H9 (cell line): ENCODE data around the gene NEMP2. TPM values are rescaled to one million over a fixed set of nuclear protein-coding genes. Genes with fewer than 3 reads are reported as not detected.

Experiments
- DNase-seq: peaks from one replicate; pipeline ENCODE4 v3.0.0-alpha.2; 2017
- H2AFZ ChIP-seq: one replicate; pipeline ENCODE4 v1.6.1; 2013; ENCODE audit warnings: mild to moderate bottlenecking, low read length, control low read depth, moderate library complexity
- H2AK5ac ChIP-seq: 2 replicates; pipeline ENCODE4 v1.6.1; 2013; ENCODE audit warnings: low read length, control low read depth, mixed read lengths; ENCODE audit not compliant: insufficient read length
- H2BK120ac ChIP-seq: one replicate; pipeline ENCODE4 v1.6.1; 2013; ENCODE audit warnings: low read depth, mild to moderate bottlenecking, low read length, control low read depth, inconsistent platforms; ENCODE audit not compliant: poor library complexity, severe bottlenecking
- H2BK12ac ChIP-seq: 2 replicates; pipeline ENCODE4 v1.6.1; 2013; ENCODE audit warnings: low read length, control low read depth, mixed read lengths, low read depth; ENCODE audit not compliant: insufficient read length
- H2BK15ac ChIP-seq: 2 replicates; pipeline ENCODE4 v1.6.1; 2013; ENCODE audit warnings: low read depth, low read length, control low read depth
- H2BK20ac ChIP-seq: one replicate; pipeline ENCODE4 v1.6.1; 2013; ENCODE audit warnings: low read depth, mild to moderate bottlenecking, low read length, control low read depth, inconsistent platforms; ENCODE audit not compliant: poor library complexity, severe bottlenecking
- H2BK5ac ChIP-seq: 2 replicates; pipeline ENCODE4 v1.6.1; 2013; ENCODE audit warnings: low read length, control low read depth, mixed read lengths; ENCODE audit not compliant: insufficient read length
- H3K14ac ChIP-seq: 2 replicates; pipeline ENCODE4 v1.6.1; 2013; ENCODE audit warnings: low read length, control low read depth; ENCODE audit not compliant: insufficient read depth
- H3K18ac ChIP-seq: 2 replicates; pipeline ENCODE4 v1.6.1; 2013; ENCODE audit warnings: low read depth, mild to moderate bottlenecking, mixed read lengths, low read length, control low read depth; ENCODE audit not compliant: insufficient read length
- H3K23ac ChIP-seq: 2 replicates; pipeline ENCODE4 v1.6.1; 2013; ENCODE audit warnings: low read length, control low read depth, mixed read lengths, low read depth; ENCODE audit not compliant: insufficient read length
- H3K23me2 ChIP-seq: 2 replicates; pipeline ENCODE4 v1.6.1; 2013; ENCODE audit warnings: low read depth, mild to moderate bottlenecking, mixed read lengths, low read length, control low read depth; ENCODE audit not compliant: insufficient read length, poor library complexity, severe bottlenecking
- H3K27ac ChIP-seq: 2 replicates; pipeline ENCODE4 v1.5.1; 2013; ENCODE audit warnings: low read length, control low read depth, mixed read lengths, low read depth; ENCODE audit not compliant: insufficient read length
- H3K27me3 ChIP-seq: 2 replicates; pipeline ENCODE4 v1.6.1; 2013; ENCODE audit warnings: low read length, control low read depth, inconsistent platforms; ENCODE audit not compliant: insufficient read depth
- H3K4ac ChIP-seq: 2 replicates; pipeline ENCODE4 v1.6.1; 2013; ENCODE audit warnings: low read depth, mild to moderate bottlenecking, control low read depth, inconsistent platforms, low read length, moderate library complexity
- H3K4me1 ChIP-seq: 2 replicates; pipeline ENCODE4 v1.6.1; 2013; ENCODE audit warnings: low read length, control low read depth, inconsistent platforms; ENCODE audit not compliant: insufficient read depth
- H3K4me2 ChIP-seq: 2 replicates; pipeline ENCODE4 v1.6.1; 2013; ENCODE audit warnings: low read length, control low read depth, mixed read lengths; ENCODE audit not compliant: insufficient read length, insufficient read depth
- H3K56ac ChIP-seq: 2 replicates; pipeline ENCODE4 v1.6.1; 2013; ENCODE audit warnings: low read depth, mild to moderate bottlenecking, mixed read lengths, low read length, control low read depth; ENCODE audit not compliant: insufficient read length
- H3K79me1 ChIP-seq: 2 replicates; pipeline ENCODE4 v1.6.1; 2013; ENCODE audit warnings: low read depth, mild to moderate bottlenecking, moderate library complexity, low read length, control low read depth, inconsistent platforms; ENCODE audit not compliant: insufficient read depth, poor library complexity, severe bottlenecking
- H3K79me2 ChIP-seq: 2 replicates; pipeline ENCODE4 v1.6.1; 2013; ENCODE audit warnings: low read length, control low read depth, inconsistent platforms; ENCODE audit not compliant: insufficient read depth
- H3K9ac ChIP-seq: 2 replicates; pipeline ENCODE4 v1.6.1; 2013; ENCODE audit warnings: low read length, control low read depth, mixed read lengths; ENCODE audit not compliant: insufficient read length; ENCODE audit errors: extremely low read depth
- H3K9me3 ChIP-seq: one replicate; pipeline ENCODE4 v1.6.1; 2013; ENCODE audit warnings: low read depth, low read length, inconsistent platforms; ENCODE audit not compliant: control insufficient read depth
- H3T11ph ChIP-seq: one replicate; pipeline ENCODE4 v1.6.1; 2013; ENCODE audit warnings: mild to moderate bottlenecking, low read length, control low read depth, inconsistent platforms
- H4K20me1 ChIP-seq: one replicate; pipeline ENCODE4 v1.6.1; 2013; ENCODE audit not compliant: control insufficient read depth, insufficient read length, insufficient read depth
- H4K5ac ChIP-seq: 2 replicates; pipeline ENCODE4 v1.6.1; 2013; ENCODE audit warnings: low read depth, mild to moderate bottlenecking, mixed read lengths, low read length, control low read depth; ENCODE audit not compliant: insufficient read length
- H4K8ac ChIP-seq: replicated peaks from 2 replicates; pipeline ENCODE4 v1.6.1; 2013; ENCODE audit warnings: low read length, control low read depth, mixed read lengths, low read depth; ENCODE audit not compliant: insufficient read length
- H4K91ac ChIP-seq: 2 replicates; pipeline ENCODE4 v1.6.1; 2013; ENCODE audit warnings: low read depth, mild to moderate bottlenecking, moderate library complexity, mixed read lengths, low read length, control low read depth; ENCODE audit not compliant: insufficient read length
- H3K27ac Mint-ChIP-seq, 3 experiments: 2 replicates in 2 of 3; 3 replicates in 1 of 3; pipeline ENCODE4 v1.8.0; 2020 to 2021; ENCODE audit warnings: mixed read lengths in 3 of 3, mild to moderate bottlenecking in 1 of 3, moderate library complexity in 1 of 3
- H3K27me3 Mint-ChIP-seq: 2 replicates; pipeline ENCODE4 v1.8.0; 2021; ENCODE audit warnings: low read depth, mild to moderate bottlenecking, moderate library complexity, mixed read lengths
- H3K36me3 Mint-ChIP-seq, 3 experiments: 2 replicates in 2 of 3; 3 replicates in 1 of 3; pipeline ENCODE4 v1.8.0; 2020 to 2021; ENCODE audit warnings: low read depth in 3 of 3, mixed read lengths in 3 of 3; ENCODE audit not compliant: insufficient read depth in 1 of 3
- H3K4me1 Mint-ChIP-seq, 2 experiments: 2 replicates each; pipeline ENCODE4 v1.8.0; 2020; ENCODE audit warnings: mixed read lengths in 2 of 2
- H3K4me3 Mint-ChIP-seq, 2 experiments: 2 replicates in 1 of 2; 3 replicates in 1 of 2; pipeline ENCODE4 v1.8.0; 2020 to 2021; ENCODE audit warnings: mild to moderate bottlenecking in 2 of 2, mixed read lengths in 2 of 2, moderate library complexity in 1 of 2
- H3K9me3 Mint-ChIP-seq, 2 experiments: 2 replicates in 1 of 2; 3 replicates in 1 of 2; pipeline ENCODE4 v1.8.0; 2020; ENCODE audit warnings: mild to moderate bottlenecking in 2 of 2, mixed read lengths in 2 of 2, moderate library complexity in 1 of 2
- WGBS: extraction: QIAGEN DNeasy Blood & Tissue Kit; methylation state at CpG from one replicate; pipeline ENCODE4 v1.1.7; 2013; ENCODE audit warnings: missing lambda C conversion rate, low lambda C conversion rate, mixed read lengths; ENCODE audit not compliant: insufficient read length; ENCODE audit errors: extremely low coverage; 5-methylcytosine and 5-hydroxymethylcytosine counted together
- total RNA-seq: library from RNA; stranded (reverse); gene quantifications from 2 replicates; pipeline ENCODE4 v1.2.1, GENCODE V29; 2021
- TF ChIP-seq, protein P1 (sequence below): fragments of 200-600 bp; sonication (generic); conservative IDR thresholded peaks from 3 replicates; pipeline ENCODE4 v1.8.0; 2021; ENCODE audit warnings: antibody characterized with exemption, mild to moderate bottlenecking

Gene NEMP2
- total RNA-seq, 1 experiment from 2014 or later: 5.3 TPM

DNA sequence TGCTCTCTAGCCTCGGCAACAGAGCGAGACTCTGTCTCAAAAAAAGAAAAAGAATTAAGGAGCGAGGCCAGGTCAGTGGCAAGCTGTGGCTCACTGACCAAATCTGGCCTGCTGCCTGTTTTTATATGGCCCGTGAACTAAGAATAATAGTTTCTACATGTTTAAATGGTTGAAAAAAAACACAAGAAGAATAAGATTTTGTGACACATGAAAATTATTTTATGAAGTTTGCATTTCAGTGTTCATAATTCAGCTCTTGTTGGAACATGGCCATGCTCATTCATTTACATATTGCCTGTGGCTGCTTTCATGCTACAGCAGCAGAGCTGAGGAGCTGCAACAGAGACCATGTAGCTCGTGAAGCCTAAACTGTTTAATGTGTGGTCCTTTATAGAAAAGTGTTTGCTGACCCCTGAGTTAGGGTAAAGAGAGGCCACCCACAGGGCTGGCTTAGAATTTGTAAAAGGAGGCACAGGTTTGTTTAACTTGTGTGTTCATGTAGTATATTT lies 66.9 kb downstream of the NEMP2 start:
- no peak overlapping the region for H3K27ac ChIP-seq
- no peaks in the 10 kb centered on the region for H4K20me1 ChIP-seq
- no peak overlapping the region for H2BK20ac ChIP-seq
- peaks cover 5 to 7% of the 10 kb centered on the region in 2 experiments; a peak in 2 of 4 replicates for H3K4me1 Mint-ChIP-seq
- H3K79me1 ChIP-seq: no peaks in the 10 kb centered on the region
- no peak overlapping the region for H4K91ac ChIP-seq
- H2BK12ac ChIP-seq: no peak overlapping the region
- H3K79me2 ChIP-seq: no peaks in the 10 kb centered on the region
- H2BK15ac ChIP-seq: no peak overlapping the region
- H3K9me3 ChIP-seq: no peaks in the 10 kb centered on the region
- H3T11ph ChIP-seq: no peak overlapping the region
- no peaks in the 10 kb centered on the region for H3K23me2 ChIP-seq
- H2AFZ ChIP-seq: no peak overlapping the region
- H3K4me1 ChIP-seq: no peaks in the 10 kb centered on the region
- no peak overlapping the region for H3K4me2 ChIP-seq
- no peak overlapping the region for H3K18ac ChIP-seq
- no peak for DNase-seq
- H3K14ac ChIP-seq: no peak overlapping the region
- H3K4ac ChIP-seq: no peak overlapping the region
- peaks cover 8 to 20% (median 18%) of the 10 kb centered on the region in 3 experiments for H3K36me3 Mint-ChIP-seq
- H3K56ac ChIP-seq: no peak overlapping the region
- no peak overlapping the region for H2AK5ac ChIP-seq
- no peak overlapping the region for H3K4me3 Mint-ChIP-seq
- TF ChIP-seq, protein P1, sequence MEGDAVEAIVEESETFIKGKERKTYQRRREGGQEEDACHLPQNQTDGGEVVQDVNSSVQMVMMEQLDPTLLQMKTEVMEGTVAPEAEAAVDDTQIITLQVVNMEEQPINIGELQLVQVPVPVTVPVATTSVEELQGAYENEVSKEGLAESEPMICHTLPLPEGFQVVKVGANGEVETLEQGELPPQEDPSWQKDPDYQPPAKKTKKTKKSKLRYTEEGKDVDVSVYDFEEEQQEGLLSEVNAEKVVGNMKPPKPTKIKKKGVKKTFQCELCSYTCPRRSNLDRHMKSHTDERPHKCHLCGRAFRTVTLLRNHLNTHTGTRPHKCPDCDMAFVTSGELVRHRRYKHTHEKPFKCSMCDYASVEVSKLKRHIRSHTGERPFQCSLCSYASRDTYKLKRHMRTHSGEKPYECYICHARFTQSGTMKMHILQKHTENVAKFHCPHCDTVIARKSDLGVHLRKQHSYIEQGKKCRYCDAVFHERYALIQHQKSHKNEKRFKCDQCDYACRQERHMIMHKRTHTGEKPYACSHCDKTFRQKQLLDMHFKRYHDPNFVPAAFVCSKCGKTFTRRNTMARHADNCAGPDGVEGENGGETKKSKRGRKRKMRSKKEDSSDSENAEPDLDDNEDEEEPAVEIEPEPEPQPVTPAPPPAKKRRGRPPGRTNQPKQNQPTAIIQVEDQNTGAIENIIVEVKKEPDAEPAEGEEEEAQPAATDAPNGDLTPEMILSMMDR: no peak
- no peak overlapping the region for H2BK120ac ChIP-seq
- H2BK5ac ChIP-seq: no peak overlapping the region
- H3K27me3 ChIP-seq: no peaks in the 10 kb centered on the region
- H4K8ac ChIP-seq: no peak overlapping the region
- H3K27ac Mint-ChIP-seq: no peak overlapping the region
- no CpG with 5 or more reads among the region's 5 CpGs for WGBS
- H3K9me3 Mint-ChIP-seq: peaks cover 9 to 16% of the 10 kb centered on the region in 2 experiments
- H4K5ac ChIP-seq: no peak overlapping the region
- no peak overlapping the region for H3K9ac ChIP-seq
- H3K27me3 Mint-ChIP-seq: peaks cover 1% of the 10 kb centered on the region; the same call in 1 of the 2 replicates
- no peak overlapping the region for H3K23ac ChIP-seq
